NCI-H1048 (cell line): ENCODE measurements around the gene CAPSL.
"Not testable (repeated sequence)": the region's sequence is repeated elsewhere in the genome, so short reads cannot be mapped to it uniquely, and the experiment has no call there.

ENCODE experiments used
- DNase-seq: peaks from one replicate; lab custom pipeline; 2025; lab: John Stamatoyannopoulos, UW

The CAPSL gene

DNA sequence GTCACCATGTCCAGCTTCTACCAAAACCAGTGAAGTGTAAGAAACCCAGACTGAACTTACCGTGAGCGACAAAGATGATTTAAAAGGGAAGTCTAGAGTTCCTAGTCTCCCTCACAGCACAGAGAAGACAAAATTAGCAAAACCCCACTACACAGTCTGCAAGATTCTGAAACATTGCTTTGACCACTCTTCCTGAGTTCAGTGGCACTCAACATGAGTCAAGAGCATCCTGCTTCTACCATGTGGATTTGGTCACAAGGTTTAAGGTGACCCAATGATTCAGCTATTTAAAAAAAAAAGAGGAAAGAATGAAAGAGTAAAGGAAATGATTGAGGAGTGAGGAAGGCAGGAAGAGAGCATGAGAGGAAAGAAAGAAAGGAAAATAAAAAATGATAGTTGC lies 62.0 kb downstream of the CAPSL start:
- no peak for DNase-seq

DNA sequence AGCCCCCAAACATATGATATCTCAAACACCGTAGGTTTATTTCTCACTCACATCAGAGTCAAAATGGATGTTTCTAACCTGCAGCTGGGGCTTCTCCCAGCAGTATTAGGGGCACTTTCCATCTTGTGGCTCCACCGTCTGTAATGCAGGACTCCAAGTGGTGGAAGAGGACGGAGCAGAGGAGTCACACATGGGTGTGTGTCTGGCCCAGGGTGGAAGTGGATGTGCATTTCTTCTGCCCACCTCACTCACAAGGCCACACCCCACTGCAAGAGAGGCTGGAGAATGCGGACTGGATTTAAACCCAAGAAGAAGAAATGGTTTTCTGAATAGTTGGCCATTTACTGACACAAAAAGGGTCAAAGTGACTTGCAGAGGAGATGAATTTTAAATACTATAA lies 67.8 kb downstream of the CAPSL start:
- DNase-seq, result no peak

DNA sequence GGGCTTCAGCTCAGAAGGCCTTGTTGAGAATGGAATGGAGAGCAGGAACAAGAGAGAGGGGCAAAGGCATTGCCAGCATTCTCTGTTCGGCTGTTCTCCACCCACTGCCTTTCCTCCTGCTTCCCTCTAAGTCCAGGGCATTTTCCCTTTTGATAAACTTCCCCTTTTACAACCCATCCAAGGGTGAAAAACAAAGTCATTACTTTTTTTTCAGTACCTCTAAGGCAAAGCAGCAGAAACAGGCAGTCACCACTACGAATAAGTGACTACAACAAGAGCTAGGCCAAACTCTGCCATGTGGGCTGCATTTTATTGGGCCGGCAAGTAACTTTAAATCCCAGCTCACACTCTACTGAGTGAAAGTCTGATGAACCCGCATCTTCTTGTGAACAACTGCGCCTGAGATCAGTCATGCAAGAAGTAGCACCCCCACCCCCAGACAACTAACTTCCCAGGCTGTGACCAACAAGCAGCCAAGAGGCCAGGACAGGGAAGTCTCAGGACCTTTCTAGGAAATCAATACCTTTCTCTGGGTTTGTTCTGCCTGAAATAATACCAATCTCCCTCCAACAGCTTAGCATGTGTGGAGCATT lies 68.6 kb downstream of the CAPSL start:
- no peak for DNase-seq

DNA sequence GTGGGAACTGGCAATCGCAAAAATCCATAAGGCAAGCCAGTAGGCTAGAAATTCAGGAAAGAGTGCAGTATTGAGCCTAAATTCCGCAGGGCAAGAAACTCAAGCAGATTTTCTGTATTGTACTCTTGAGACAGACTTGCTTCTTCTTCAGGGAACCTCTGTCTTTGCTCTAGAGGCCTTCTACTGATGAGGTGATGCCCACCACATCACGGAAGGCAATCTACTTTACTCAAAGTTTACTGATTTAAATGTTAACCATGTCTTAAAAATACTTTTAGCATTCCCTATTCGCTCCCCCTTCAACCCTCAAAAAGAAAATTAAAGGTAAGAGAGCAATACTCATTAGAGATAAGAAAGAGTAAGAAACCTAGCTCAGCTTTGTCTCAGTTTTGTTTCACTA lies 70.4 kb downstream of the CAPSL start:
- DNase-seq, result no peak

DNA sequence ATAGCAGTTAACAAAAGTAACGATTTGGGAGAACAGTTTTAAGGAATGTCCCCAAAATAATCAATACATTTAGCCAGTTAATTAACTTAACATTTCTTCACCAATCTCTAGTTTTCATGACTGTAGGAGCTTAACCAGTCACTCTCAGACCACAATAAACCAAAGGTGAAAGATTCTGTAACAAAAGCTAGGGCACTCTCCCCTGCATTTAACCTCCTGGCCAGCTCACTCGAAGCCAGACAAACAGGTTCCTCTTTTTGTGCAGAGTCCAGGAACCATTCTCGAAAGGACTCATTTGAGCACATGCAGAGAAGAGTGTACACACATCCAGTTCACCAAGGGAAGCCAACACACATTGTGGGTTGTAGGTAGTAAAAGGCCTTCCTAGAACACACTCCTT lies 75.3 kb downstream of the CAPSL start:
- no peak for DNase-seq

DNA sequence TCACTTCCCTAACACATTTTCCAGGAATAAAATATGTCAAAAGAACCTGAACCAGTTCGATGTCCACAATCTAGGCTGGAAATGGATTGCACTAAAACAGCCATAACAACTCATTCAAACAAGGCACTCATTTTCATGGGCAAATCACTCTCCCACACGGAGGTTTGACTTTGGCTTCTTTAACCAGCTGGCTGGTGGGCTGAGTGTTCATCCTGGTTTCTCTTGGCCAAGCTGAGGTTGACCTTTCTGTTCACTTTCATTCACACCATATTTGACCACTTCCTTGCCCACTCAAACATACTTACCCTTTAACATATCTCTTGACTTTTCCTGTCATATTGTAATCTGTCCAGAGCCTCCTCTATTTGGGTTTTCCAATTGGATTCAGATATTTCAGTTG lies 76.3 kb downstream of the CAPSL start:
- DNase-seq, result no peak

DNA sequence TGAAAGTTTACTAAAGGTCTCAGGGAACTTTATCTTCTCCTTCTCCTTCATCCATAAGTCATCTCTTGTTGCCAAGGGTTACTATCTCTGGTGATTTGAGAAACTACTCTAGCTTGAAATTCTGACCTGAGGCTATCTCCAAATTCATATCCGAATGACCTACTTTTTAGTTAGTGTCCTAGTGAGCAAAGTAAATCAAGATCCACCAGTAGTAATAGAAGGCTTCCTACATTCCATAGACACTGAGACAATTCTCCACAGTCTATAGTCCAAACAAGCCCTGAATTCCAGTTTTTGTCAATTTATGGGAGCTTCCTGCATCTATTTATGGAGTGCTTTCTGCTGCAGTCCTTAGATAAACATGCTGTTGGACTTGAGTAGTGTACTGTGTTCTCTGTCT lies 76.7 kb downstream of the CAPSL start:
- no peak for DNase-seq

DNA sequence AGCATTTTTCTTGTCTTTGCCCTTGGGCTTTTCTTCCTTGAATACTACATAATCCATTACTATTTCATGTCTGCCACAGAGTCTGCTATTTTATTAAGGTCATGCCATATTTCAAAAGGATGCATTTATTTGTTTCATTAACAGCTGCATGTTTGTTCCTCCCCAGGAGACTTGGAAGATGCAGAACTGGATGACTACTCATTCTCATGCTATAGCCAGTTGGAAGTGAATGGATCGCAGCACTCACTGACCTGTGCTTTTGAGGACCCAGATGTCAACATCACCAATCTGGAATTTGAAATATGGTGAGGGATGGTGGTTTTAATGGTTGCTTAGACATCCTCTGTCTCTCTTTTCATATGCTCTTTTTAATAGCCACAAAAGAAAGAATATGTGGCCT lies 77.7 kb downstream of the CAPSL start:
- no peak for DNase-seq

DNA sequence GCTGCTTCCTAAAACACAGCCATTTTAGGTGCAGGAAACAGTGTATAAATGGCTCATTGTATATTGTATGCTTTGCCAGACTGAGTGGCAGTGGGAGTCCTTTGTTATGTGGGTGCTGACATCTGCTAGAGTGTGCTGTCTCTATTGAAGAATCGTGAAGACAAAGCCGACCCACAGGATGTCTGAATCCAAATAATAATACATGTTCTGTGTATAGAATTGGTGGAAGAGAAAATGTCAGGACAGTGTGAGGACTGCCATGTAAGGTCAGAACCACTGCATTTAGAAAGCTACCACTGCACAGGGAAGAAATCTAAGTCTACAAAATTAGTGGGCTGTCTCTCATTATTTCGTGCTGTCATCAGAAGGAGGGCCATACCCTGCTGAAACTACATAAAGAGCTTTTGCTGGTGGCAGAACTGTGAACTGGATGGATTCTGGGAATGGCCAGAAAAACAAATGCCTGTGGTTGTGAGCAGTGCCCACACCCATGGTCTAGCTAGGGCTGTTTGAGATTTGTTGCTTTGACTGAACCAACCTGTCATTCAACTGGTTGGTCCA lies 79.2 kb downstream of the CAPSL start:
- no peak for DNase-seq

DNA sequence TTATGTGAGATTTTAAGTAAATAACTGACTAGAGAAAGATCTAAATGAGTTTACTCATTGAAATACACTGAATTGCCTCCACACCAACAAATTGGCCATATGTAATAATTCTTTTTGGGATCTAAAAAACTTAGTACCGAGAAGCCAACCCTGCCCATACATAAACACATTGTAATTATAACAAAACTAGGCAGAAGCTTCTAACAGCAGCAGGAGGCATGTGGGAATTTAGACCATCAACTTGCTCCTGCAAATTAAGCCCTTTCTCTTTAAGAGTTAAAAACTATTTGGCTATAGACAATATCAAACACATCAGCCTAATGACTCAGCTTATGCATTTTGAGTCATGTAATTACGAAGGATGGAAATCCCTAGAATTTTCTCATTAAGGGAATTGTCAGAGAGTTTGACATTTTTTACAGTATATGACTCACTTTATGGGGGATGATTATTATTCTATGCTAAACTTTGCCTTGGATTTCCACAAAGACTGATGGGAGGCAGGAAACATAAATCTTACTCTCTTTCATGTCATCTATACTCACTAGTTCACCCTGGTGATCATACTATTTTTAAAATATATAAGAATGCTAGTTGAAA lies 80.7 kb downstream of the CAPSL start:
- DNase-seq, result no peak

DNA sequence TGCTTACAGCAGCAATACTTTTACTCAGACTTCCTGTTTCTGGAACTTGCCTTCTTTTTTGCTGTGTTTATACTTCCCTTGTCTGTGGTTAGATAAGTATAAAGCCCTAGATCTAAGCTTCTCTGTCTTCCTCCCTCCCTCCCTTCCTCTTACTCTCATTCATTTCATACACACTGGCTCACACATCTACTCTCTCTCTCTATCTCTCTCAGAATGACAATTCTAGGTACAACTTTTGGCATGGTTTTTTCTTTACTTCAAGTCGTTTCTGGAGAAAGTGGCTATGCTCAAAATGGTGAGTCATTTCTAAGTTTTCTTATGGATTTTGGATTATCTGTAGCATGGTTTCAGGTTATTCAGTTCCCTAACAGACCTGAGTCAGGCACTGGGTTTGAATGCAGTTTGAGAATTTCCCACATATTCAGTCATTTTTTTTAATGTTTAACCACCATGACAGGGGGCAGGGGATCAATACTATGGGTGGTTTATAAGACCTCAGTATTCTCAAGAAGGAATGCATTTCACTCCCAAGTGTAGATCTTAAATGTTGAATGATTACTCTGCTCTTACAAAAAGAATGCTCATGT lies 81.6 kb downstream of the CAPSL start, which contains the start of gene IL7R:
TSS of gene IL7R (plus strand) at position 127 of the 587 bp plus-strand sequence. CDS start at position 214, 87 bp downstream.
- no peak for DNase-seq

DNA sequence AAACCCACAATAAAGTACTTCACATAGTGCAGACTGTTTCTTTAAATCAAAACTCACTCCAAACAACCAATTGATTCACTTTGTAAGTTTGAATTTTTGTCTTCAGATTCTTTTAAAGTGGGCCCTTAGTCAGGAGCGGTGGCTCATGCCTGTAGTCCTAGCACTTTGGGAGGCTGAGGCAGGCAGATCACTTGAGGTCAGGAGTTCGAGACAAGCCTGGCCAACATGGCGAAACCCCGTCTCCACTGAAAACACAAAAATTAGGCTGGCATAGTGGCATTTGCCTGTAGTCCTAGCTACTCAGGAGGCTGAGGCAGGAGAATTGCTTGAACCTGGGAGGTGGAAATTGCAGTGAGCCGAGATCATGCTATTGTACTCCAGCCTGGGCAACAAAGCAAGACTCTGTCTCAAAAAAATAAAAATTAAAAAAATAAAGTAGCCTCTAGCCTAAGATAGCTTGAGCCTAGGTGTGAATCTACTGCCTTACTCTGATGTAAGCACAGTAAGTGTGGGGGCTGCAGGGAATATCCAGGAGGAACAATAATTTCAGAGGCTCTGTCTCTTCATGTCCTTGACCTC lies 82.1 kb downstream of the CAPSL start:
- not testable (repeated sequence) for DNase-seq

DNA sequence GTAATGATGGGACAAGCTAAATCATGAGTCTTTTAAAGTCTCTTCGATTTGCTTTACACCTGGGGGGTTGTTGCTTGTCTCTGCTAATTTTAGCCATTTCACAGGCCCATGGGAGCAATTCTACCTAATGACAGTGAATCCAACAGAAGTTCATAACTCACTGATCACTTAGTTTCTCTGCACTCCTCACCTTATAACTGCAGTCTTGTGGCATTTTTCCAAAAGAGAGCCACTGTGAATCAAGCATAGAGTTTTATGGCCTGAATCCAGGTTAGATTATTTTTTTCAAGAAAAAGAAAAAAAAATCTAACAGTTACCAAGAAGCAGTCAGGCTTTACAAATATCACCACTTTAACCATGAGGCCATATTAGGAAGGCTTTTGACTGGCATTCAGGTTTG lies 83.2 kb downstream of the CAPSL start:
- no peak for DNase-seq
